ENCODE results near the gene WNK1.
A peak's percentile ranks its signal among the peaks of the same experiment; 100 is the strongest.
"Not testable (repeated sequence)": the region's sequence is repeated elsewhere in the genome, so short reads cannot be mapped to it uniquely, and the experiment has no call there.

Gene WNK1

DNA sequence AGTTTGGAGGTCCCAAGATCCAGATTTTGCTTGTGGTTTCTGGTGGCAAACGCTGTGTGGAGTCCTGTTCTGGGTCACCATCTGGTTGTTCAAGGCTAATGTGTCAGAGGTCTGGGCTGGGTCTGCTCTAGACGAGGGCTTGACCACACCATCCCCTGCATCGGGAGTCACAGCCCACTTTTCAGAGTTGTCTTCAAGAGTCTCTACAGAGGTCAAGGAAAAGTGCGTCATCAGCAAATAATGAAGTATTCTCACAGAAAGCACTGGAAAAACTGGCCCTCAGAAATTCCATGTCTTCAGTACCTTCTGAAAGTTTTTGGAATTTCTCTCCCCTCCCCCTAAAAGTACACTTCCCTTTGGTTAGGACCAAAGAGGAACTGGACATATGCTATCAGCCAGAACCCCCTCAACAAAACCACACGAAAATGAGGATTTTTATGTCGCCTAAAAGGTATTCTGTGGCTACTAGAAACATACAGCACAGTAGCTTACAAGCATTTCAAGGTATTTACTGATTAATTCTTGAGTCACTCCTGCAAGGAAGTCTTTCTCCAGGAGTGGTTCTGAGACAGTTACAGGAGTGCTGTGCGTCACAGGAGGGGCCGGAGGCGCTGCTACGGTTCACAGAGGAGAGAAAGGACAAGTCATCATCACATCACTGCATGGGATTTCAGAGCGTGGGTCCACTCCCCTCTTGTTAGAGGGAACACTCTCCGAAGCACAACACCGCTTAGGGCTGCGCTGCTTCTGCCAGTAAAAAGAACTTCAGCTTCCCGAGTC is 161.7 kb downstream of the WNK1 start:
- no peak for DNase-seq

DNA sequence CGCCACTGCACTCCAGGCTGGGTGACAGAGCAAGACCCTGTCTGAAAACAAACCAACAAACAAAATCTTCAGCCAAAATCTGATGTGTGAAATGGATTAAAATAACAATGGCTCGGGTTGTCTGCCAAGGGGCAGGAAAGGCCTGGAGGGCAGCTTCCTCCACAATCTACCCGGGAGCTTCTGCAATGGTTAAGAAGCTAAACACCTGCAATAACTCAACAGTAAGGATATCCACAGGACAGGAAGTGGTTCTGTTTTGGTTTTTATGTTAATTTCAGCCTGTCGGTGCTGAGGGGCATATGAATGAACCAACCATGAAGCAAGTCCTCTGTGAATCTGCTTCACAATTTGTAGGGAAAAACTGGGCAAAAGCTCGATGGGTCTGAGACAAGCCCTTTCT is 162.7 kb downstream of the WNK1 start:
- no peak for DNase-seq

DNA sequence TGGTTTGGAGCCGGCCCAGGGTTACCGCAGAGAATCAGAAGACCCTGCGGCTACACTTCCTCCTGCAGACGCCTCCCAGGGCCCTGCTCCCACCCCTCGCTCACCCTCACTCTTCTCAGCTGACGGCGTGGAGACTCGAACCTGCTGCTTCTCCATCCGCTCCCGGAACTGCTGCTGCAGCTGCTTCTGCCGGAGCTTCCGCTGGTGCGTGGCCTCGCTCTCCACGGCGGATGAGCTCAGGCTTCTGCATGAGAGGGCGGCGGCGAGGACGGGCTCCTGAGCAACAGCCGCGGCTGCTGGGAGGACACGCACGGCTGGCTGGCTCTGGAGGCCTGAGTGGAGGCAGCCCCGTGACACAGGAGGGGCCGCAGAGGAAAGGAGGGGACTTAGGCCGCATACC is 163.9 kb downstream of the WNK1 start:
- no peak for DNase-seq

DNA sequence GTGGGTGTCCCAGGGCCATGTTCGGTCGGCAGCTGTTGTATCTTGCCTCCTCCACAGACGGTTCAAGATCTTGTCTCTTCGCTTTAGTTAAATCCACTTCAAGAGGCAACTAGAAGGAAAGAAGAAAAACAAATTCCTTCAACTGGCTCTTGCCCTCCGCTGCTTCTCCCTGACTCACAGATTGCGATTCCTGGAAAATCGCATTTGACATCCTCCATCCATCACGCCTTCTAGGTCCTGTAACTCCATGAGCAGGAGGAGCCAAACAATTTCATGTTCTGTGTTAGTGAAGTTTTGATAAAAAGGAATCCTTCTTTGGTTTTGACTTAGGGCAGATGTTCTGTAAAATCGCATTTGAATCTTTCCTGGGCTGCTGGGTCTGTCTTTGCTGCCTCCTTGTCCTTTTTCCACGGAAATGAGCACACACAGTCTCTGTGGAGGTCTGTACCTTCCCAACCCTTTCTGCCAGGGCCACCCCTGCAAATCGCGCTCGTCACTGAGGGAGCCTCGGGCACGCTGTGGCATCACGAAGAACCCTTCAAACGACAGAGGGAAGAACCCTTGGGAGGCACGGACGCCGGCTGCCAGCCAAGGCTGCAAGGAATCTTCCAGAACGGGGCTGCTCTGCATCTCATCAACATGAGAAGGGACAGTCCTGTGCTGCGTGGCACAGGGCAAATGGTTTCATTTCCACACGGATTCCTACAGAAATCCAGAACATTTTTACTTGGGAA is 164.5 kb downstream of the WNK1 start:
- DNase-seq: no peak

DNA sequence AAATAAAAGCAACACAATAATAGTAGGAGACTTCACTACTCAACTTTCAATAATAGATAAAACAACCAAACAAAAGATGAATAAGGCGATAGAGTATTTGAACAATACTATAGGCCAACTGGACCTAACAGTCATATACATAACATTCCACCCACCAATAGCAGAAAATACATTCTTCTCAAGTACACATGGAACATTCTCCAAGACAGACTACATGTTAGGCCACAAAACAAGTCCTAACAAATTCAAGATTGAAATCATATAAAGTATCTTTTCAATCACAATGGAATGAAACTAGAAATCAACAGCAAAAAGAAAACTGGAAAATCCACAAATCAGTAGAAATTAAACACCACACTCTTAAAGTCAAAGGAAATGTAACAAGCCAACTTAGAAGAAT is 168.3 kb downstream of the WNK1 start:
- DNase-seq: no peak

DNA sequence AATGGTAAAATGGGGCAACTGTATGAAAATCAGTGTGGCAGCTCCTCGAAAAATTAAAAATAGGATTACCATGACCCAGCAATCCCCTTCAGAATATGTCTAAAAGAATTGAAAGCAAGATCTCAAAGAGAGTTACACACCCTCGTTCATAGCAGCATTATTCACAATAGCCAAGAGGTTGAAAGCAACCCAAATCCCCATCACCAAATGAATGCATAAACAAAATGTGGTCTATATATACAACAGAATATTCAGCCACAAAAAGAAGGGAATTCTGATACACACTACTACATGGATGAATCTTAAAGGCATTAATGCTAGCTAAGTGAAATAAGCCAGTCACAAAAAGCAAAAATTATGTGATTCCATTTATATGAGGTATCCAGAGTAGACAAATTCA is 169.9 kb downstream of the WNK1 start:
- DNase-seq: no peak

DNA sequence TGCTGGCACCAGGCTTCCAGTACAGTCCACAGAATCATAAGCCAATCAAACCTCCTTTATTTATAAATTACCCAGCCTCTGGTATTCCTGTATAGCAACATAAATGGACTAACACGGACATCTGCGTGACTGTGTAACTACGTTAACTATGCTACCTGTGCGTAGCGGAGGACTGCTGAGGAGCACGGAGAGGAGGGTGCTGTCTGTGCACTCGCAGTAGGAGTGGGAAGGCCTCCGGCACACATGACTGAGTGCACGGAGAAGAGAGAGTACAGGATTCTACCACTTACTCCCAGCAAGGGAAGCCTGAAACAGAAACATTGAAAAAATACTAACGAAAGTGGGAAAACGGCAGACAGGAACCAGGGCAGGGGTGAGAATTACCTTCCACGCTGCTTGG is 174.3 kb downstream of the WNK1 start:
- no peak for DNase-seq

DNA sequence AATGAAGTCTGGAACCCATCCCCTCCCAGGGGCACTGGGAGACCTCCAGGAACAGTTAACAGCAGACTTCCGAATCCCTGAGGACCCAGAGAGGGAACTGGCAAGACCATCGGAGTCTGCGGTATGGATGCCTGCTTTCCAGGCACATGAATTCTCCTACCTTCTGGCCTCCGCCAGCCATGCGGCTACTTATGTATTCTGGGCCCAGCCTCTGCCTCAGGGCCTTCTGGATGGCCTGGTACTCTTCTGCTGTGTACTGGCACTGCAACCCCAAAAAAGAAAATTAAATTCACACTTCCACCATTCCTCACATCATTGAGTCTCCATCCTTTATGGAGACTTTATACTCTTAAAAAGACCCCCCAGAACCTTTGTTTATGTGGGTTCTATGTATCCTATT is 178.7 kb downstream of the WNK1 start:
- DNase-seq: no peak

DNA sequence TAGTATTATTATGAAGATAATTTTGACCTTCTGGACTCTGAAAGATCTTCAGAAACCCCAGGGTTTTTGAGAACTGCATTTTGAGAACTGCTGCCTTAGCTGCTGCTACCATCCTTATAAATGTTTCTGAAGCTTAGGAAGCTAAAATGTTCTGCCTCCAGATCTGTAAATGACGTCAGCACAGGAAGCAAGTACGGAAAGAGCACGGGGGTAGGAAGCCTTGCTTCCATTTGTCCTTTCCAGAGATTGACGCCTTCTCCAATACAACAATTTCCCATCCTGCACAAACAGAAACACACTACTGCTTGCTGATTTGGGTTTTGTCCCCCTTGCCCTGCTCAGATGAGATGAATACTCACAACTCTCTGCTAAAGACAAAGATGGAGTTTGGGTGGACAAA is 179.2 kb downstream of the WNK1 start:
- DNase-seq: no peak

DNA sequence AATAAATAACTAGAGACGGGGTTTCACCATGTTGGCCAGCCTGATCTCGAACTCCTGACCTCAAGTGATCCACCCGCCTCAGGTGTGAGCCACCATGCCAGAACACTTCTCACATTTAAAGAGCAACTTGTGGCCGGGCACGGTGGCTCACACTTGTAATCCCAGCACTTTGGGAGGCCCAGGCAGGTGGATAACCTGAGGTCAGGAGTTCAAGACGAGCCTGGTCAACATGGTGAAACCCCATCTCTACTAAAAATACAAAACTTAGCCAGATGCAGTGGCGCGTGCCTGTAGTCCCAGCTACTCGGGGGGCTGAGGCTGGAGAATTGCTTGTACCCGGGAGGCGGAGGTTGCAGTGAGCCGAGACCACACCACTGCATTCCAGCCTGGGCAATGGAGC is 183.5 kb downstream of the WNK1 start:
- DNase-seq: not testable (repeated sequence)

DNA sequence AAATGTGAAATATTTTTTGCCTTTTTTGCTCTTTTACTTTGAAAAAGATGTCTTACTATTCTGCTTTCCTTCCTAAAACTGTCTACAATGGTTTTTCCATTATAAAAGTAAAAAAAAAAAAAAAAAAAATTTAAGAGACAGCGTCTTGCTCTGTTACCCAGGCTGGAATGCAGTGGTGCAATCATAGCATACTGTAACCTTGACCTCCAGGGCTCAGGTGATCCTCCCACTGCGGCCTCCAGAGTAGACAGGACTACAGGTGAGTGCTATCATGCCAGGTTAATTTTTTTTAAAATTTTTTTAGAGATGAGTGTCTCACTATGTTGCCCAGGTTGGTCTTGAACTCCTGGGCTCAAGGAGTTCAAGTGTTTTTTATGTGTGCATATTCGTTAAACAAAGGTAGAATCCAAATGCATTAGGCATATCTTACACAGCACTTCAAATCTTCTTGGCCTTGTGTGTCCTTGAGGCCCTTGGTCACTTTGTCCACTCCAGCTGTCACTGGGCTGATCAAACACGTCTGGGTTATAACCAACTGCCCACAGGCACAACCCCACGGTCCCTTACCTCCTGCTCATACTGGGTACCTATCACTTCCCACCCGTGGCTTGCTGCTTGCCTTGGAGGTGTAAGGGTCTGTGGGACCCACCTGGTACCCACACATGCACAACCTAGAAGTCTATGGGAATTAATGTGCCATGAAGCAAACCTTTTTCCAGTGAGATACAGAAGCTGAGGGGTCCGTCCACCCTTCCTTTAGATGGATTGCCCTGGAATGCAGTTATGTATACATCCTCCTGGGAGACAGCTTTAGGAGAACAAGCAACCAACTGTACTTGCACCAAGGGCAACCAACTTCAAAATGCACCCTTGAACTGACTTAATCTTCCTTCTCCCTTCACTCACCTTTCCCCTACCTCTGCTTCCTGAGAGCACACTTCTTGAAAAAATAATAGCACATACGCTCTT is 184.3 kb downstream of the WNK1 start:
- DNase-seq: no peak

DNA sequence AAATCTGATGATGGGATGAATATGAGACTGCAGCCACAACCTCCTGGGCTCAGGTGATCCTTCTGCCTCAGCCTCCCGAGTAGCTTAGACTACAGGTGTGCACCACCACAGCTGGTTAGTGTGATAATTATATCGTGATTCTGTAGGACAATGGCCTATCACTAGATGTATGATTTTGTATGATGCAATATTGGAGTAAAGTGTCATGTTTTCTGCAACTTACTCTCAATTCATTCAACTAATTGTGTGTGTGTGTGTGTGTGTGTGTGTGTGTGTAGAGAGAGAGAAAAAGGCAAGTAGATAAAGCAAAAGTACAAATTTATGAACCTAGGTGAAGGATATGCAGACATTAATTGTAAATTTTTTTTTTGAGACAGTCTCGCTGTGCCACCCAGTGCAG is 186.4 kb downstream of the WNK1 start:
- DNase-seq: no peak

DNA sequence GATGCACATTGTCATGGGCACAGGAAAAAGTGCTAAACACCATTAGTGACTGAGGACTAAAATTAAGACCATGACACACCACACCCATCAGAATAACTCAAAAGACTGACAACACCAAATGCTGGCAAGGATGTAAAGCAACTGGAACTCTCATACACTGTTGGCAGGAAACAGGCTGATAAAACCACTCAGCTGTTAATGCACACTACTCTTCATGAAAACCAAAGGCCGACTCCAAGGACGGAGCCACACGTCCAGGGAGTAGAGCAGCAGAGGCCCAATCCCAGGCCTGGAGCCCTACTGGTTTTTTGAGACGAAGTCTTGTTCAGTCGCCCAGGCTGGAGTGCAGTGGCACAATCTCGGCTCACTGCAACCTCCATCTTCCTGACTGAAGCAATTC is 190.7 kb downstream of the WNK1 start:
- no peak for DNase-seq

DNA sequence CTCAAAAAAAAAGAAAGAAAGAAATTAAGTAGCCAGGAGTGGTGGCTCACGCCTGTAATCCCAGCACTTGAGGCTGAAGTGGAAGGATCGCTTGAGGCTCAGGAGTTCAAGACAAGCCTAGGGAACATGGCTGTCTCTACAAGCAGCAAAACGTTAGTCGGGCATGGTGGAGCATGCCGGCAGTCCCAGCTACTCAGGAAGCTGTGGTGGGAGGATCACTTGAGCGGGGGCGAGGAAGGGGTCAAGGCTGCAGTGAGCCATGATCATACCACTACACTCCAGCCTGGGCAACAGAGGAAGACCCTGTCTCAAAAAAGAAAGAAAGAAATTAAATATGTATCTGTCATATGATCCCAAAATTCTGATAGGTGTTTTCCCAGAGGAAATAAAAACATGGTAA is 191.8 kb downstream of the WNK1 start:
- no peak for DNase-seq

DNA sequence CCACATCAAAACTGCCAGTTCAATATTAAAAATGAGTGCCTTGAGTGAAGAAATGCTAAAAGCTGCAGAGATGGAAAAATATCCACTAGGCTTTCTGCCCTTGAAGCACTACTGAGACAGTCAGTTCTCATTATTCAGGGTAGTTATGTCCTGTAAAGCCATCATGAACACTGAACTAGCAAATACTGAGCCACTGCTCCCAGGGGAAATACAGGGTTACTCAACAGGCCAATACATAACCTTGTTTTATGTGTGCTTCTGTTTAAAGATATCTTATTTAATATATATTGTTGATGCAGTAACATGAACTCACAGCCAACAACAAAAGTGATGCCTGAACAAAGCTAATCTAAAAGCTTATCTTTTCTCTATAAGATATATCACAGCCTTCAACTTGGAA is 193.8 kb downstream of the WNK1 start:
- DNase-seq: no peak

DNA sequence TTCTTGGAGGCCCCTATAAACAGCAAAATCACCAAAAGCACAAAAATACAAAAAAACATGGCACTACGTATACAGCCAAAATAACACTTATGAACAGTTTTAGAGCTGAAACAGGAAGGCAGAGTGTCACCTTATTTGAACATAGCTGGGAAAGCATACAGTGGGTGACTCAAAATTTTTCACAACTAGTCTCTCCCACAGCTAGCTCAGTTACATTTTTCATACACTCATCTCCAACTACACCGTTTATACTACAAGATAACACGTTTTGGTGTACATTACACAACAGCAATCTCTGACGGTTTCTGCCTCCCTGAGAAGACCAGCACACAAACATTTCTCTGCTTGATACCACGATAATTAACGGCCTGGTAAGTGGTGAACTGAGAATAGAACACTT is 194.3 kb downstream of the WNK1 start:
- no peak for DNase-seq

DNA sequence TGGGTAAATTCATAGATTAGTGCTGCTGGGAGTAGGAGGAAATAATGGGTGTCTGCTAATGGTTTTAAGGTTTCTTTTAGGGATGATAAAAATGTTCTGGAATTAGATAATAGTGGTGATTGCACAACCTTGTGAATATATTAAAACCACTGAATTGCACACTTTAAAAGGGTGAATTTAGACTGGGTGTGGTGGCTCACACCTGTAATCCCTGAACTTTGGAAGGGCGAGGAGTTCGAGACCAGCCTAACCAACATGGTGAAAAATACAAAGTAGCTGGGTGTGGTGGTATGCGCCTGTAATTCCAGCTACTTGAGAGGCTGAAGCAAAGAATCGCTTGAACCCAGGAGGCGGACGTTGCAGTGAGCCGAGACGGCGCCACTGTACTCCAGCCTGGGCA is 195.9 kb downstream of the WNK1 start:
- DNase-seq: no peak

DNA sequence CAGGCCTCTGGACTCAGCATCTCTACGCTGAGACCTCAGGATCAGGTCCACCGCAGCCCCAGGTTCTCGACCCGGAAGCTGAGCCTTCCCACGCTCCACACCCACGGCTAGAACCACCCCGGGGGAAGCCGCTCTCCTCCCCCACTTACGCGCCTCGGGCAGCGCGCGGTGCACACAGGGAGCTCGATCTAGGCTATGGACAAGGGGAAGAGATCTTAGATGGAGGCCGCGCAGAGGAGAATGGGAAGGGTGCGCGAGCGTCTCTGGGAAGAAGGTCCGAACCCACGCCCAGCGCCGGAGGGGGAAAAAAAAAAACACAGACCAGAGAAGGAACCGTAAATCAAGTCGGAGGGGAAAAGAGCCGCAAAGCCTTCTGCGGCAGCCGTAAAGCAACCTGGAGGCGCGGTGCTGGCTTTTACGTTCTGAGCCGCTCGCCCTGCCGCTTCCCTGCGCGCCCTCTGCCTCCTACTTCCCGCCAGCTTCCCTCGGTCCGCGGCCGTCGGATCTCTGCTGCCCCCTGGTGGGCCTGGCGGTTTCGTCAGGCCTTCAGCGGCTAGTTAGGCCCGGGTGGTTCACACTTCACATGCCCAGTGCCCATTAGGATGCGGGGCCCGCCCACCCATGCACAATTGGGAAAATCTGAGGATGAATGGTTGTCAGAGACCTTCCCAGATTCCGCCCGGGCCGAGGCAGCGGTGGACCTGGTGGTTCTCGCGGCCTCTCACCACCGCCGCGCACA is 197.2 kb downstream of the WNK1 start, which contains the start of gene RAD52:
Gene RAD52 (minus strand): TSS at position 242 of the 739 bp plus-strand sequence. CDS start 16,636 bp downstream, outside the sequence.
- DNase-seq: peak; percentile 99

DNA sequence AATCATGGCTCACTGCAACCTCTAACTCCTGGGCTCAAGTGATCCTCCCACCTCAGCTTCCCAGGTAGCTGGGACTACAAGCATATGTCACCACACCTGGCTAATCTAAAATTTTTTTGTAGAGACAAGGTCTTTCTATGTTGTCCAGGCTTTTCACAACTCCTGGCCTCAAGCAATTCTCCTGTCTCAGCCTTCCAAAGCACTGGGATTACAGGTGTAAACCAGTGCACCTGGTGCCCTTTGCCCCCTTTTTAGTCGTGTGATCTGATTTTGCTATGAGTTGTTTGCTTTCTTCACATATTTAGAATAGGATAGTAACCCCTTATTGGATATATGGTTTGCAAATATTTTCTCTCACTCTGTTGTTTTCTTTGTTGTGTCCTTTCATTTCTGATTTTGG is 198.8 kb downstream of the WNK1 start:
- no peak for DNase-seq

DNA sequence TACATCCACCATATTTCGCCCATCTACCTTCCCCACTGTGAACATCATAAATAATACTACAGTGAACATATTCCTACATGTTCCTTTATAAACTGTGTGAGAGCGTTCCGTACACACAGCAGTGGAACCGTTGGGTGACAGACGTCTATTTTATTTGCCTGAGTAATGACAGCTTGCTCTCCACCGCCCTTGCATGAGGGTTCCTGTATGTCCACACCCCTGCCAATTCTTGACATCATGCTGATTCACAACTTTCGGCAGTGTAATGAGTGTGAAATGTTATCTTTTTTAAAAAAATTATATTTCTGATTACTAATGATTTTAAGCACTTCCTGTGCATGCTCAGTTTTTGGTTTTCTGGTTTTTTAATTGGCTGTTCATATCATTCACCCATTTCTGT is 201.4 kb downstream of the WNK1 start:
- no peak for DNase-seq

DNA sequence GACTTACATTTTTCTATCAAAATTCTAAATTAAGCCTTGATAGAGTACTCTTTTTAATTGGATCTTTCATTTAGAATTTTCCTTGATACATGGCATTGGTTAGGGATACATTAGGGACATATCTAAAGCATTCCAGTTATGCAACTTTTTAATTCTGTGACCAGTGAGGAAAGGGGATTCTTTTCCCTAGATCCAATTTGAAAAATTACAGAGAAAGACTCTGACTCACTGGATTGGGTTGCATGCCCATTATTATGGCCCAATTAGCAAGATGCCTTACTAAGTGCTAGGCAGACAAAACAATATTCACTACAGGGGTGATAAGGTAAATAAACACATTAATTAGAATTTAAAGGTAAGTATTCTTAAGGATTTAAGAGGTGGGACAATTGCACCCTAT is 202.4 kb downstream of the WNK1 start:
- DNase-seq: no peak

DNA sequence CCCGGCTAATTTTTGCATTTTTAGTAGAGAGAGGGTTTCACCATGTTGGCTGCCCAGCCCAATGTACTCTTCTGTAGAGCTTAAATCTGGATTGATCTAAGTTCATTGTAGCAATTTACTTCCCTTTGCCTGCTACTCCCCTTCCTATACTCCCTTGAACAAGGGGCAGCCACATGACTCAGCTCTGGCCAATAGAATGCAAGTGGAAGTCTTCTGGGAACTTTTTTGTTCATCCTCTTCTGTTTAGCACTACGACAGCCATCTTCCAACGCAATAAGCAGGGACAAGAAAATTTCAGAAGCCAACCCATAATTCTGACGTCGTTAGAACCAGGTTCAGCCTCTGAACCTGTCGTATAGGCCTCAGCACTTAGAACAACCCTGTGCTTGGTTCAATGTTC is 203.6 kb downstream of the WNK1 start:
- no peak for DNase-seq

Measured in eye (tissue), 1 donor.